IMR-90 (cell line): ENCODE results near the gene ST3GAL4. TPM values are rescaled to one million over a fixed set of nuclear protein-coding genes. Genes with fewer than 3 reads are reported as not detected.
A peak's percentile ranks its signal among the peaks of the same experiment; 100 is the strongest.

ENCODE experiments used
- ATAC-seq: fragments of 200-7000 bp; cut with Tn5 transposase; 2 replicates; pipeline ENCODE4 v1.9.1; 2020; ENCODE audit warnings: low read depth, mild to moderate bottlenecking, moderate library complexity
- BruUV-seq: library from RNA; stranded (reverse); fragments of 400-500 nt; replicated peaks from 2 replicates; lab custom pipeline; 2021; lab: Mats Ljungman, UMichigan
- CTCF ChIA-PET: fragments of 300-600 bp; formaldehyde crosslinking; extraction: SDS; loops from one replicate; lab custom pipeline; 2021; ENCODE audit warnings: antibody characterized with exemption; lab: Yijun Ruan, JAX
- POLR2A ChIA-PET: fragments of 300-600 bp; sonication (Branson Sonifier 250); formaldehyde crosslinking; loops from one replicate; lab custom pipeline; 2022; ENCODE audit warnings: antibody characterized with exemption; ENCODE audit not compliant: unreplicated experiment; lab: Charles Lee
- DNase-seq: peaks from one replicate; pipeline ENCODE4 v3.0.0; 2013
- H2AFZ ChIP-seq: replicated peaks from 2 replicates; pipeline ENCODE3; 2013; ENCODE audit warnings: low read length, mild to moderate bottlenecking; ENCODE audit not compliant: poor library complexity
- H2AK5ac ChIP-seq: 2 replicates; pipeline ENCODE4 v1.6.1; 2013; ENCODE audit warnings: low read depth, low read length, inconsistent platforms
- H2AK9ac ChIP-seq: replicated peaks from 2 replicates; pipeline ENCODE3; 2013; ENCODE audit warnings: mild to moderate bottlenecking, low read depth, low read length, moderate library complexity; ENCODE audit not compliant: poor library complexity
- H2BK120ac ChIP-seq: 2 replicates; pipeline ENCODE4 v1.6.1; 2013; ENCODE audit warnings: low read depth, low read length, inconsistent platforms
- H2BK15ac ChIP-seq: 3 replicates; pipeline ENCODE4 v1.6.1; 2013; ENCODE audit warnings: low read depth, low read length, inconsistent platforms
- H2BK20ac ChIP-seq: 2 replicates; pipeline ENCODE4 v1.6.1; 2013; ENCODE audit warnings: low read depth, mild to moderate bottlenecking, inconsistent platforms, low read length, moderate library complexity
- H2BK5ac ChIP-seq: 2 replicates; pipeline ENCODE4 v1.6.1; 2013; ENCODE audit warnings: mild to moderate bottlenecking, low read depth, low read length, inconsistent platforms; ENCODE audit not compliant: poor library complexity, severe bottlenecking
- H3K14ac ChIP-seq: replicated peaks from 2 replicates; pipeline ENCODE4 v1.6.1; 2013; ENCODE audit warnings: low read depth, low read length, inconsistent platforms
- H3K18ac ChIP-seq: 2 replicates; pipeline ENCODE4 v1.6.1; 2013; ENCODE audit warnings: low read depth, low read length, control low read depth
- H3K23ac ChIP-seq: 2 replicates; pipeline ENCODE4 v1.6.1; 2013; ENCODE audit warnings: low read depth, low read length, inconsistent platforms
- H3K27ac ChIP-seq: 2 replicates; pipeline ENCODE4 v1.5.1; 2013; ENCODE audit warnings: mild to moderate bottlenecking, control low read depth, low read length; ENCODE audit not compliant: insufficient read depth
- H3K27me3 ChIP-seq: 2 replicates; pipeline ENCODE4 v1.6.1; 2013; ENCODE audit warnings: low read length; ENCODE audit not compliant: control insufficient read depth, insufficient read depth
- H3K36me3 ChIP-seq: 2 replicates; pipeline ENCODE4 v1.6.1; 2013; ENCODE audit warnings: low read length, mixed read lengths; ENCODE audit not compliant: control insufficient read depth, insufficient read depth
- H3K4ac ChIP-seq: 2 replicates; pipeline ENCODE4 v1.6.1; 2013; ENCODE audit warnings: low read depth, low read length, inconsistent platforms
- H3K4me1 ChIP-seq: 2 replicates; pipeline ENCODE4 v1.6.1; 2013; ENCODE audit warnings: low read length, mixed read lengths; ENCODE audit not compliant: control insufficient read depth, insufficient read depth
- H3K4me2 ChIP-seq: 2 replicates; pipeline ENCODE4 v1.6.1; 2013; ENCODE audit warnings: low read depth, mild to moderate bottlenecking, control low read depth, low read length, moderate library complexity
- H3K4me3 ChIP-seq: 2 replicates; pipeline ENCODE4 v1.5.1; 2013; ENCODE audit warnings: low read depth, mild to moderate bottlenecking, control low read depth, low read length, moderate library complexity; ENCODE audit not compliant: insufficient read depth
- H3K56ac ChIP-seq: 2 replicates; pipeline ENCODE4 v1.6.1; 2013; ENCODE audit warnings: low read length, inconsistent platforms; ENCODE audit not compliant: insufficient read depth; ENCODE audit errors: extremely low read depth
- H3K79me1 ChIP-seq, 2 experiments: 2 replicates each; pipeline ENCODE4 v1.6.1; 2013; ENCODE audit warnings: low read length in 2 of 2, inconsistent platforms in 1 of 2, low read depth in 1 of 2
- H3K9ac ChIP-seq: 2 replicates; pipeline ENCODE4 v1.6.1; 2013; ENCODE audit warnings: low read depth, low read length, control low read depth
- H3K9me1 ChIP-seq: 2 replicates; pipeline ENCODE4 v1.6.1; 2013; ENCODE audit warnings: low read length, inconsistent platforms; ENCODE audit not compliant: insufficient read depth
- H3K9me3 ChIP-seq: 2 replicates; pipeline ENCODE4 v1.6.1; 2013; ENCODE audit warnings: low read length; ENCODE audit not compliant: control insufficient read depth, insufficient read depth
- H4K20me1 ChIP-seq: 2 replicates; pipeline ENCODE4 v1.6.1; 2013; ENCODE audit warnings: low read length, inconsistent platforms; ENCODE audit not compliant: insufficient read depth
- H4K5ac ChIP-seq: 2 replicates; pipeline ENCODE4 v1.6.1; 2013; ENCODE audit warnings: mild to moderate bottlenecking, low read depth, low read length, control low read depth
- H4K8ac ChIP-seq, 2 experiments: 2 replicates each; pipeline ENCODE4 v1.6.1; 2013; ENCODE audit warnings: low read depth in 2 of 2, low read length in 2 of 2, control low read depth in 1 of 2, inconsistent platforms in 1 of 2
- H4K91ac ChIP-seq: 2 replicates; pipeline ENCODE4 v1.6.1; 2013; ENCODE audit warnings: low read depth, low read length, inconsistent platforms; ENCODE audit not compliant: insufficient read depth
- BHLHE40 ChIP-seq: fragments of 150-350 bp; IDR thresholded peaks from 2 replicates; pipeline ENCODE4 v1.6.1; 2016; ENCODE audit warnings: mild to moderate bottlenecking, low read depth, low read length
- FOS ChIP-seq: fragments of 150-350 bp; IDR thresholded peaks from 2 replicates; pipeline ENCODE4 v1.6.1; 2016; ENCODE audit warnings: low read depth, low read length
- MAZ ChIP-seq: IDR thresholded peaks from 2 replicates; pipeline ENCODE4 v1.6.1; 2012; ENCODE audit warnings: low read depth, mild to moderate bottlenecking, low read length, improper control_type of control experiment, moderate library complexity, borderline replicate concordance
- NFE2L2 ChIP-seq: fragments of 150-350 bp; IDR thresholded peaks from 2 replicates; pipeline ENCODE4 v1.6.1; 2016; ENCODE audit warnings: low read depth, mild to moderate bottlenecking, low read length
- POLR2A ChIP-seq: IDR thresholded peaks from 2 replicates; pipeline ENCODE4 v1.6.1; 2012; ENCODE audit warnings: mild to moderate bottlenecking, low read depth, low read length
- RAD21 ChIP-seq: IDR thresholded peaks from 2 replicates; pipeline ENCODE4 v1.6.1; 2012; ENCODE audit warnings: low read length, improper control_type of control experiment
- RCOR1 ChIP-seq: IDR thresholded peaks from 2 replicates; pipeline ENCODE4 v1.6.1; 2012; ENCODE audit warnings: mild to moderate bottlenecking, low read length, improper control_type of control experiment; ENCODE audit not compliant: insufficient replicate concordance
- RFX5 ChIP-seq: IDR thresholded peaks from 2 replicates; pipeline ENCODE4 v1.8.0; 2012; ENCODE audit warnings: low read depth, mild to moderate bottlenecking, low read length, moderate library complexity
- WGBS, 2 experiments: methylation state at CpG; one replicate each; pipeline versions ENCODE4 v1.1.5 to v1.1.7; 2013; ENCODE audit warnings: missing lambda C conversion rate in 2 of 2; ENCODE audit not compliant: insufficient read length in 1 of 2; ENCODE audit errors: extremely low coverage in 2 of 2; 5-methylcytosine and 5-hydroxymethylcytosine counted together
- dilution Hi-C: fragments of 300-500 bp; cut with HindIII; formaldehyde crosslinking; loops from one replicate; pipeline ENCODE4 v1.14.3; 2018; ENCODE audit warnings: low sequenced_read_pairs; ENCODE audit not compliant: unreplicated experiment
- in situ Hi-C: fragments of 300-500 bp; cut with MboI; formaldehyde crosslinking; loops from 3 replicates; pipeline ENCODE4 v1.14.3; 2019; ENCODE audit warnings: low sequenced_read_pairs, inconsistent platforms, mixed read lengths
- intact Hi-C: fragments of 100-400 bp; cut with micrococcal nuclease; formaldehyde crosslinking; loops from 2 replicates; pipeline ENCODE4 v1.10.0; 2022
- polyA plus RNA-seq, 3 experiments: library from polyadenylated mRNA; depleted of rRNA; stranded (reverse); fragments of >200 nt; gene quantifications; 2 replicates each; pipeline ENCODE4 v1.2.3, GENCODE V29; 2012; ENCODE audit warnings: low replicate concordance in 1 of 3
- total RNA-seq: library from RNA; depleted of rRNA; stranded (reverse); fragments of >200 nt; gene quantifications from 2 replicates; pipeline ENCODE4 v1.2.3, GENCODE V29; 2012
- TF ChIP-seq, protein P1 (sequence below): fragments of 150-350 bp; IDR thresholded peaks from 2 replicates; pipeline ENCODE4 v1.6.1; 2017; ENCODE audit warnings: mild to moderate bottlenecking, antibody characterized with exemption, low read length, low read depth
- TF ChIP-seq, protein P2 (sequence below): fragments of 150-350 bp; IDR thresholded peaks from 2 replicates; pipeline ENCODE4 v1.6.1; 2016; ENCODE audit warnings: low read depth, mild to moderate bottlenecking, low read length, moderate library complexity, borderline replicate concordance

Gene ST3GAL4
- total and polyA plus RNA-seq, 2 of the 4 experiments (the other 2 are of a cell fraction) = 17.0 to 19.7 TPM

DNA sequence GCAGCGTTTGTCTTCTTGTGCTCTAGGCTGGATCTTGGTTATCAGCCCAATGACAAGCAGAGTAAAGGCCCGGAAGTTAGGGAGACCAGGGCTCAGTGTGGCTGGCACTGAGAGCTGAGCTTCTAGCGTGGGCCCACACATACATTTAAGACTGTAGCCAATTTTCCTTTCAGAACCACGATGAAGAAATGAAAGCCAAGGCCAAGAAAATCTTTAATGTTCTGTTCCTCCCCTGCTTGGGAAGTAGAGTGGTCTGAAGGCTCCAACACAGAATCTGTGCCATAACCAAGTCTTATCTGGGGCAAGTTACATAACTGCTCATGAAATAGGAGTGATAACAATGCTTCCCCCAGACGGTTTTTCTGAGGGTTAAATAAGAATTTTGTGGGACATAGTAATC, 4.7 kb upstream of the ST3GAL4 start:
- in situ Hi-C loops (no loop called here), dilution Hi-C loops (no loop called here), intact Hi-C loops (no loop called here)
- Histone ChIP-seq H4K91ac (no peak overlapping the region), H3K79me1 (peaks cover 37 to 77% of the 10 kb centered on the region in 2 experiments), H3K14ac (peak overlapping the region; percentile 68), H4K20me1 (no peaks in the 10 kb centered on the region), H2BK20ac (no peak overlapping the region), H2BK15ac (no peak overlapping the region), H3K27ac (no peak overlapping the region), H3K9me3 (no peaks in the 10 kb centered on the region), H3K18ac (no peak overlapping the region), H3K4ac (no peak overlapping the region), H4K8ac (no peak overlapping the region), H3K9me1 (peaks cover 30% of the 10 kb centered on the region), H3K4me1 (peaks cover 25% of the 10 kb centered on the region), H2AFZ (no peak overlapping the region), H4K5ac (no peak overlapping the region), H2AK5ac (no peak overlapping the region), H3K36me3 (no peaks in the 10 kb centered on the region), H3K4me2 (no peak overlapping the region), H3K27me3 (no peaks in the 10 kb centered on the region), H3K9ac (no peak overlapping the region), H3K56ac (no peak overlapping the region), H3K23ac (no peak overlapping the region), H2BK120ac (no peak overlapping the region), H2BK5ac (no peak overlapping the region), H3K4me3 (no peak overlapping the region), H2AK9ac (no peak overlapping the region)
- BruUV-seq = no TSS peak
- CTCF ChIA-PET = no interaction called here
- ATAC-seq (no peak), DNase-seq (no peak)
- WGBS, 2 experiments = no CpG with 5 or more reads among the region's 5 CpGs
- POLR2A ChIA-PET = no interaction called here
- TF ChIP-seq POLR2A (no peak), RCOR1 (no peak), RFX5 (no peak), BHLHE40 (no peak), RAD21 (no peak), MAZ (no peak), NFE2L2 (no peak), FOS (no peak)
- TF ChIP-seq, protein P1, sequence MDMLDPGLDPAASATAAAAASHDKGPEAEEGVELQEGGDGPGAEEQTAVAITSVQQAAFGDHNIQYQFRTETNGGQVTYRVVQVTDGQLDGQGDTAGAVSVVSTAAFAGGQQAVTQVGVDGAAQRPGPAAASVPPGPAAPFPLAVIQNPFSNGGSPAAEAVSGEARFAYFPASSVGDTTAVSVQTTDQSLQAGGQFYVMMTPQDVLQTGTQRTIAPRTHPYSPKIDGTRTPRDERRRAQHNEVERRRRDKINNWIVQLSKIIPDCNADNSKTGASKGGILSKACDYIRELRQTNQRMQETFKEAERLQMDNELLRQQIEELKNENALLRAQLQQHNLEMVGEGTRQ = no peak
- TF ChIP-seq, protein P2, sequence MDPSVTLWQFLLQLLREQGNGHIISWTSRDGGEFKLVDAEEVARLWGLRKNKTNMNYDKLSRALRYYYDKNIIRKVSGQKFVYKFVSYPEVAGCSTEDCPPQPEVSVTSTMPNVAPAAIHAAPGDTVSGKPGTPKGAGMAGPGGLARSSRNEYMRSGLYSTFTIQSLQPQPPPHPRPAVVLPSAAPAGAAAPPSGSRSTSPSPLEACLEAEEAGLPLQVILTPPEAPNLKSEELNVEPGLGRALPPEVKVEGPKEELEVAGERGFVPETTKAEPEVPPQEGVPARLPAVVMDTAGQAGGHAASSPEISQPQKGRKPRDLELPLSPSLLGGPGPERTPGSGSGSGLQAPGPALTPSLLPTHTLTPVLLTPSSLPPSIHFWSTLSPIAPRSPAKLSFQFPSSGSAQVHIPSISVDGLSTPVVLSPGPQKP = no peak
